HCT116 (cell line): Measurements from ENCODE around the gene IGFL4.

ENCODE experiments used
- CTCF ChIP-seq, 3 experiments: fragments of 200-600 bp in 1 of 3; sonication (generic) in 1 of 3; IDR thresholded peaks in 2 of 3; conservative IDR thresholded peaks in 1 of 3; 2 replicates each; pipeline ENCODE4 v1.5.1; 2012 to 2017; ENCODE audit warnings: low read depth in 2 of 3, low read length in 2 of 3, antibody characterized with exemption in 1 of 3, borderline replicate concordance in 1 of 3, control low read depth in 1 of 3, mild to moderate bottlenecking in 1 of 3, mixed read lengths in 1 of 3, mixed run types in 1 of 3, moderate library complexity in 1 of 3; ENCODE audit not compliant: insufficient read depth in 1 of 3
- POLR2A ChIP-seq: IDR thresholded peaks from 2 replicates; pipeline ENCODE4 v1.7.0; 2011; ENCODE audit warnings: borderline replicate concordance; ENCODE audit not compliant: insufficient read depth, insufficient read length; ENCODE audit errors: extremely low read depth
- POLR2AphosphoS5 ChIP-seq: IDR thresholded peaks from 2 replicates; pipeline ENCODE4 v1.6.1; 2011; ENCODE audit warnings: mild to moderate bottlenecking, low read depth, low read length, moderate library complexity

GRCh38 chr19:46002678-46003275 lies 38.0 kb downstream of the IGFL4 start:
- TF ChIP-seq POLR2AphosphoS5 (no peak), CTCF (IDR thresholded peaks at IDR 0.05 in 2 of 3, conservative IDR thresholded peaks at IDR 0.05 in 1 of 3; ENCODE audit: borderline replicate concordance in 1 of 3, insufficient read depth in 1 of 3, low read depth in 2 of 3, low read length in 2 of 3) (no peak), POLR2A (no peak)
